Heart right ventricle (tissue), 16 donors: ENCODE results near the gene FAM83B. TPM values are rescaled to one million over a fixed set of nuclear protein-coding genes. Genes with fewer than 3 reads are reported as not detected.

Source experiments
- ATAC-seq, 8 donors: fragments of 200-7000 bp; cut with Tn5 transposase; one replicate each; pipeline ENCODE4 v1.9.1; 2020; ENCODE audit warnings: mild to moderate bottlenecking in 8 of 8, moderate library complexity in 8 of 8, moderate number of reproducible peaks in 1 of 8
- DNase-seq, 2 donors: peaks; one replicate each; pipeline ENCODE4 v3.0.0-alpha.2; 2020
- H3K27ac ChIP-seq, 10 donors: fragments of 200-600 bp; sonication (generic) in 2 of 10; one replicate each; pipeline versions ENCODE4 v1.5.0 to v1.8.0; 2020 to 2022; ENCODE audit warnings: mild to moderate bottlenecking in 3 of 10
- H3K27me3 ChIP-seq, 7 donors: fragments of 200-600 bp; one replicate each; pipeline ENCODE4 v1.8.0; 2021 to 2022; ENCODE audit warnings: mild to moderate bottlenecking in 2 of 7
- H3K36me3 ChIP-seq, 9 donors: fragments of 200-600 bp; sonication (generic) in 1 of 9; one replicate each; pipeline versions ENCODE4 v1.5.0 to v1.8.0; 2020 to 2022; ENCODE audit warnings: mild to moderate bottlenecking in 2 of 9
- H3K4me1 ChIP-seq, 9 donors: fragments of 200-600 bp; sonication (generic) in 1 of 9; one replicate each; pipeline versions ENCODE4 v1.5.0 to v1.8.0; 2020 to 2022; ENCODE audit warnings: mild to moderate bottlenecking in 4 of 9
- H3K4me3 ChIP-seq, 10 donors: fragments of 200-600 bp; sonication (generic) in 2 of 10; one replicate each; pipeline versions ENCODE4 v1.5.0 to v1.8.0; 2020 to 2022; ENCODE audit warnings: mild to moderate bottlenecking in 7 of 10, moderate library complexity in 2 of 10
- H3K9me3 ChIP-seq, 11 donors: fragments of 200-600 bp in 10 of 11; sonication (generic) in 2 of 11; one replicate each; pipeline versions ENCODE4 v1.5.0 to v1.8.0; 2013 to 2022; ENCODE audit warnings: mild to moderate bottlenecking in 2 of 11, control low read depth in 1 of 11, moderate library complexity in 1 of 11
- WGBS, 2 donors: extraction: QIAGEN DNeasy Blood & Tissue Kit; methylation state at CpG; one replicate each; pipeline ENCODE4 v1.1.7; 2013; ENCODE audit warnings: inconsistent platforms in 1 of 2; 5-methylcytosine and 5-hydroxymethylcytosine counted together
- intact Hi-C, 10 donors: fragments of 100-400 bp; cut with DNase I; formaldehyde crosslinking; loops; one replicate each; pipeline versions ENCODE4 v1.11.1 to v1.14.2; 2022
- polyA plus RNA-seq, 2 donors: library from polyadenylated mRNA; stranded (reverse); fragments of 200-250 nt; gene quantifications; one replicate each; pipeline ENCODE4 v1.2.3, GENCODE V29; 2013
- total RNA-seq, 10 donors: library from RNA; stranded (reverse); fragmentation: NEBNext Ultra II Directional in 3 of 10; extraction: Animal tissue kit (Norgen Biotek cat#: 25700) in 3 of 10; gene quantifications; one replicate each; pipeline versions ENCODE4 v1.2.1 to v1.2.4, GENCODE V29; 2021 to 2023
- TF ChIP-seq, protein P1 (sequence below), 9 donors: fragments of 200-600 bp; sonication (generic) in 2 of 9; IDR thresholded peaks; one replicate each; pipeline versions ENCODE4 v1.5.0 to v1.8.0; 2021 to 2022; ENCODE audit warnings: antibody characterized with exemption in 9 of 9, mild to moderate bottlenecking in 5 of 9, moderate library complexity in 1 of 9
- donor health status: Arrhythmogenic right ventricular cardiomyopathy.
- donor health status: ischemic (EF 13 %, LVEDD 7.1; RV severe dilation, severe dysfunction).
- donor health status: healthy with polysubstance abuse.
- donor health status: DM: no; HTN: yes; CAD: no.
- donor health status: DM: no; HTN: no; CAD: no.
- donor health status: ischemic (EF 25% LVEDD 6.9; RV normal size, moderate dysfunction).
- donor health status: ischemic (EF 25% LVEDD 5.7; RV mildly dilated, moderate dysfunction).
- donor health status: healthy.
- donor health status: DM: yes; HTN: yes; CAD: no.
- donor health status: Ischemic cardiomyopathy.
- donor health status: ischemic (EF 35%, LVEDD 5.7; RV mildly dilated, moderate dysfunction).
- donor health status: nonischemic (EF 11% LVEDD 7.7; RV severe dilation, severe dysfunction).
- donor health status: DM: yes; HTN: yes; CAD: no.
- donor health status: PGD.
- donor health status: ischemic (EF 29% LVEDD 5.4; RV normal size, mild dysfunction).
- donor health status: nonischemic (EF 23%, LVEDD 6.1; RV moderate dilation, normal function).

The FAM83B gene
- total and polyA plus RNA-seq, 12 donors, result 0.01 to 7.2 (median 0.28) TPM; not detected in 4

DNA sequence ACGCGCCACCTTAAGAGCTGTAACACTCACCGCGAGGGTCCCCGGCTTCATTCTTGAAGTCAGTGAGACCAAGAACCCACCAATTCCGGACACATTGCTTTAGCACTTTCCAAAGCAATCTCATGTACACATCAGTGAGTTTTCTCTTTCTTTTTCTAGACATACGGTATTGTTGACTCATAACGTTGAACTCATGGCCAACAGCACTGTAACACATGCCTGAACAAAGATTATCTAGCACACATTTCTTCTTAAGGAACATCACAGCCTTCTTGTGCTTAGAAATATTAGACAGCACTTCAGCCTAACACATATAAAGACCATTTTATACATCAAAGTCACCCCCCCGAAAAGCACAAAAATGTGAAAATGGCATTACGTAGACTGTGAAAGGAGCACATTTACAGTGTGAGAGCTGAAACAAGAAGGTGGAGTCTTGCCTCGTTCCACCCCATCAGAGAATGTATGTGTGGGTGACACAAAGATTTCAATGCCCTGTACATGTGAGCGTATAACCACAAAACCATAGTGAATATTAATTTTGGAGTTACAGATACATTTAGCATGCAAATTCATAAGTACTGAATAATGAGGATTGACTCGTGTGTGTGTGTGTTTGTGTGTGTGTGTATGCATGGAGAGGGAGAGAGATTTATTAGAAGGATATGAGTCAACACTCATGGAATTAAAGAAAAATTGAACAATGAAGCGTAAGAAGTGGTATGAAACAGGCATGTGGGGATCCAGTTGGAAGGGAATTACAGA is 134.1 kb downstream of the FAM83B start:
- peaks cover 0 to 26% (median 6%) of the 10 kb centered on the region in 11 donors for H3K9me3 ChIP-seq
- DNase-seq (no peak), ATAC-seq (no peak)
- H3K4me3 ChIP-seq, result no peak overlapping the region
- no peaks in the 10 kb centered on the region for H3K27me3 ChIP-seq
- H3K36me3 ChIP-seq, result no peaks in the 10 kb centered on the region
- TF ChIP-seq, protein P1, sequence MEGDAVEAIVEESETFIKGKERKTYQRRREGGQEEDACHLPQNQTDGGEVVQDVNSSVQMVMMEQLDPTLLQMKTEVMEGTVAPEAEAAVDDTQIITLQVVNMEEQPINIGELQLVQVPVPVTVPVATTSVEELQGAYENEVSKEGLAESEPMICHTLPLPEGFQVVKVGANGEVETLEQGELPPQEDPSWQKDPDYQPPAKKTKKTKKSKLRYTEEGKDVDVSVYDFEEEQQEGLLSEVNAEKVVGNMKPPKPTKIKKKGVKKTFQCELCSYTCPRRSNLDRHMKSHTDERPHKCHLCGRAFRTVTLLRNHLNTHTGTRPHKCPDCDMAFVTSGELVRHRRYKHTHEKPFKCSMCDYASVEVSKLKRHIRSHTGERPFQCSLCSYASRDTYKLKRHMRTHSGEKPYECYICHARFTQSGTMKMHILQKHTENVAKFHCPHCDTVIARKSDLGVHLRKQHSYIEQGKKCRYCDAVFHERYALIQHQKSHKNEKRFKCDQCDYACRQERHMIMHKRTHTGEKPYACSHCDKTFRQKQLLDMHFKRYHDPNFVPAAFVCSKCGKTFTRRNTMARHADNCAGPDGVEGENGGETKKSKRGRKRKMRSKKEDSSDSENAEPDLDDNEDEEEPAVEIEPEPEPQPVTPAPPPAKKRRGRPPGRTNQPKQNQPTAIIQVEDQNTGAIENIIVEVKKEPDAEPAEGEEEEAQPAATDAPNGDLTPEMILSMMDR (IDR thresholded peaks at IDR 0.05), result no peak
- intact Hi-C loops, result no loop called here
- H3K27ac ChIP-seq, result no peak overlapping the region
- H3K4me1 ChIP-seq, result no peaks in the 10 kb centered on the region
- 89 to 90% methylated on average over 14 of the region's 14 CpGs for WGBS, 2 donors

- Histone ChIP-seq H3K36me3 (no peaks in the 10 kb centered on the region), H3K27me3 (no peaks in the 10 kb centered on the region), H3K27ac (no peak overlapping the region), H3K4me3 (no peak overlapping the region), H3K9me3 (peaks cover 0 to 31% (median 9%) of the 10 kb centered on the region in 11 donors), H3K4me1 (no peaks in the 10 kb centered on the region)
- TF ChIP-seq, protein P1 (IDR thresholded peaks at IDR 0.05), result no peak
- DNase-seq, result no peak
- no peak for ATAC-seq
- intact Hi-C loops, result no loop called here
- 92 to 93% methylated on average over 2 of the region's 2 CpGs for WGBS, 2 donors
These were observed 134.7 kb downstream of the FAM83B start for GRCh38 chr6:54981276-54981609.

DNA sequence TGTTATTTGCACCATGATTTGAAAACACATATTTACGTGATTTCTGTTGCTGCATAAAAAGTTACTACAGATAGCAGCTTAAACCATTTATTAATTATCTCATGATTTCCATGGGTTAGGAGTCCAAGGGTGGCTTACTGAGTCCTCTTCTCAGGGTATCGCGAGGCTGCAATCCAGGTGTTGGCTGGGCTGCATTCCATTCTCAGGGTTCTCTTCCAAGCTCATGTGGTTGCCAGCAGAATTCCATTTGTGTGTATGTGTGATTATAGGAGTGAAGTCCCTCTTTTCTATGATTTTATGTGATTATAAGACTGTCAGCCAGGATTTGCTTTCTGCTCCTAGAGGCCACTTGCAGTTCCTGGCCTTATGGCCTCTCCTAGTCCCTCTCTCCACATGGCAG is 135.1 kb downstream of the FAM83B start:
- ATAC-seq, result no peak
- H3K4me3 ChIP-seq, result no peak overlapping the region
- 72 to 89% methylated on average over 3 of the region's 3 CpGs for WGBS, 2 donors

DNA sequence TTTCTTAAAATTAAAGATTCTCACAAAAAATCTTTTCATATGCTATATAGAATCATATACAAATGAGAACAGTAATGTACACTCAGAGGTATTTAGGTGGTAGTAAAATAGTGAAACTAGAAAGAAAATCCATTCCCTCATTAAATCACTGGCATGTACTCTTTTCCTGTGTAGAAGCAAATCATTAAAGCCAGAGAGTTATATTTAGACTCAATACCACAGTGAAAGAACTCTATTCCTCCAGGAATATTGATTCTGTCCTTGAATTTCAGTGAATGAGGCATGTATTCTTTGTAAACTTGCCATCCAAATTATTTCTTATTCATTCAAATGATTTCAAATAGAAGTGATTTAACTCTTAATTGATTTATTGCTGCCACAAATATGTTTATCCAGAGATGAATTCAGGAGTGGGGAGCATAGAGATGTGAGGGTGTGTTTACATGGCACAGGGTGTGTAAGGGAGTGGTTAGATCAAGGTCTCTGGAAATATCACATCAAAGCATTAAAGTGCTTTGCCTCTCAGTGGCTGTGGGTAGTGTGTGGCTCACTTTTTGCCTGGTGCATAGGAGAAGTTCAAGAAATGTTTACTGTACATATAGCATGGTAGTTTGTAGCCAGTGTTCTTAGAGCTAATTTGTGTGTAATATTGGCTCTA is 141.2 kb downstream of the FAM83B start:
- Histone ChIP-seq H3K4me1 (no peaks in the 10 kb centered on the region), H3K27ac (no peak overlapping the region), H3K4me3 (no peak overlapping the region), H3K36me3 (no peaks in the 10 kb centered on the region), H3K27me3 (no peaks in the 10 kb centered on the region), H3K9me3 (peaks cover 0 to 46% (median 12%) of the 10 kb centered on the region in 11 donors)
- intact Hi-C loops, result no loop called here
- TF ChIP-seq, protein P1 (IDR thresholded peaks at IDR 0.05), result no peak
- no peak for ATAC-seq
- DNase-seq, result no peak

More for the DNA sequence above, 135.1 kb downstream of the FAM83B start:
- H3K4me1 ChIP-seq, result no peaks in the 10 kb centered on the region
- peaks cover 0 to 35% (median 9%) of the 10 kb centered on the region in 11 donors for H3K9me3 ChIP-seq
- DNase-seq, result no peak
- H3K36me3 ChIP-seq, result no peaks in the 10 kb centered on the region
- intact Hi-C loops, result no loop called here
- no peaks in the 10 kb centered on the region for H3K27me3 ChIP-seq
- H3K27ac ChIP-seq, result no peak overlapping the region
- TF ChIP-seq, protein P1 (IDR thresholded peaks at IDR 0.05), result no peak
